ENCODE measurements around the gene ZNF462.
A peak's percentile ranks its signal among the peaks of the same experiment; 100 is the strongest.

ZNF462 gene

DNA sequence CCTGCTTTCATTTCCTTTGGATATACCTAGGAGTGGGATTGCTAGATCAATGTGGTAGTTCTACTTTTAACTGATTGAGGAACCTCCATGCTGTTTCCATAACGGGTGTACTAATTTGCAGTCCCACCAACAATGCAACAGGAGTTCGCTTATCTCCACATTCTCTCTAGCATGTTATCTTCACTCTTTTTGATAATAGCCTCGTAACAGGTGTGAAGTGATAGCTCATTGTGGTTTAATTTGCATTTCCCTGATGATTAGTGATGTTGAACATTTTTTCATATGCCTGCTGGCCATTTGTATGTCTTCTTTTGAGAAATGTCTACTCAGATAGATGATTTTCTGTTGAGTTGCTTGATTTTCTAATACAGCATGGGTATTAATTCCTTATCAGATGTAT lies 142.2 kb downstream of the ZNF462 start:
- DNase-seq (ENCODE audit: low spot score): no peak

GRCh38 chr9:107007402-107007801 lies 144.4 kb downstream of the ZNF462 start:
- DNase-seq (ENCODE audit: low spot score): no peak

- no peak for DNase-seq (ENCODE audit: low spot score)
These were observed 145.0 kb downstream of the ZNF462 start for GRCh38 chr9:107008011-107008410.

DNA sequence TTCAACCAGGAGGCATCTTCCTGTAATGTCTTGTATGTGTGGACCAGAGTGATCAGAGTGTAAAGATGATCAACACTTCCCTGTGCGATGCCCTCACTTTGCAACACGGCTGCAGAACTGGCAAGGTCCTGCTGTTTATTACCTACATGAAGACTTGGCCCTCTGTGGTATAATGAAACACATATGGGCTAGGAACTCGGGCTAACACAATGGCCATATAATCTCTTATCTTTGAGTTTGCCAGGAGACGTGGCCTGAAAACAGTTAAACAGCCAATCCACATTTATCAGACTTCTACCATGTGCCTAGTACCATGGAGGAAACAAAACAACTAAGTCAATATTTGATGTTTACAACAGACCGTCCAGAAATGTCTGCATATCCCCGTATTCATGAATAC lies 145.5 kb downstream of the ZNF462 start:
- DNase-seq (ENCODE audit: low spot score): no peak

GRCh38 chr9:107016383-107016782 lies 153.4 kb downstream of the ZNF462 start:
- no peak for DNase-seq (ENCODE audit: low spot score)

DNA sequence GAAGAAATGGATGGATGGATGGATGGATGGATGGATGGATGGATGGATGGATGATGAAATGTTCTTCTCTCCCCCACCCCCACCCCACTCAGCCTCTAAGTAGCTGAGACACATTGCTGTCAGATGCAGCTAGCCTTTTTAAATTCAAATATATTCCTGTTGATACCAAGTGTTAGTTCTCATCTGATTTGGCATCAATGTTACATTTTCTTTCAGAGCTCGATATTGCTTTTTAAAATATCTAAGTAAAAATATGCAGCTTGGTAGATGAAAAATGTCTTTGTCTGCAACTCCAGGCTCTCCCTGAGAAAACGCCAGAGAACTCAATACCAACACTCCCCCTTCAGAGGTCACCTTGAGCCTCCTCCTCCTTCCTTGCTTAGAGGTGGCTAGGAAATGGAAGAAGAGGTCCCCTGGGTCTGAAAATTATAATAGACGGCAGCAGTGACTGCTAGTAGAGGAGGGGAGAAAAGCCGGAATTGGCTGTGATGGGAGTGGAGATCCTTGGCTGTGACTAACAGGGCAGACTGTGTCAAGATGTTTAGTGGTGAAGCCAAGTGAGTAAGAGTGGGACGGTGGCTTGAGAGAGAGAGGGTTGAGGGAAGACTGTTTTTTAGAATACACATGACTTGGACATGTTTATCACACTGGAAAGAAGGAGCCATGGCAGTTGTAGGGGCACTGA lies 156.0 kb downstream of the ZNF462 start:
- no peak for DNase-seq (ENCODE audit: low spot score)

- peak; percentile 10 for DNase-seq (ENCODE audit: low spot score)
These were observed 157.1 kb downstream of the ZNF462 start for GRCh38 chr9:107020040-107020530.

DNA sequence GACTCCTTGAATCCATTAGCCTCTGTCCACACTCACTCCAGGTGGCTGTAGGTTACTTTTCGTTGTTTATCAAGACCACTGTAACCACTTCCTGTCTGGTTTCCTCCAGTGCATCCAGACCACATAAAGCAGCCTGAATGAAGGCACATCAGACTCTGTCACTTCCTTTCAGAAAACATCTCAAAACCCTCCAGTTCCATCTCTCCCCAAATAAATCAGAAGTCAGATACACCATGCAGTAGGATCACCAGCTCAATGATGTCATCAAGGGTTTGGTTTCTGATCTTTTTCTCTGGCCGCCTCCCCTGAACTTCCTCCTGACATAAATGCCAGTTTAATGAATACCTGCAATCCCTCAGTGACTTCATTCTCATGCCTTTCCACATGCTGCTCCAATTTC lies 161.2 kb downstream of the ZNF462 start:
- no peak for DNase-seq (ENCODE audit: low spot score)

DNA sequence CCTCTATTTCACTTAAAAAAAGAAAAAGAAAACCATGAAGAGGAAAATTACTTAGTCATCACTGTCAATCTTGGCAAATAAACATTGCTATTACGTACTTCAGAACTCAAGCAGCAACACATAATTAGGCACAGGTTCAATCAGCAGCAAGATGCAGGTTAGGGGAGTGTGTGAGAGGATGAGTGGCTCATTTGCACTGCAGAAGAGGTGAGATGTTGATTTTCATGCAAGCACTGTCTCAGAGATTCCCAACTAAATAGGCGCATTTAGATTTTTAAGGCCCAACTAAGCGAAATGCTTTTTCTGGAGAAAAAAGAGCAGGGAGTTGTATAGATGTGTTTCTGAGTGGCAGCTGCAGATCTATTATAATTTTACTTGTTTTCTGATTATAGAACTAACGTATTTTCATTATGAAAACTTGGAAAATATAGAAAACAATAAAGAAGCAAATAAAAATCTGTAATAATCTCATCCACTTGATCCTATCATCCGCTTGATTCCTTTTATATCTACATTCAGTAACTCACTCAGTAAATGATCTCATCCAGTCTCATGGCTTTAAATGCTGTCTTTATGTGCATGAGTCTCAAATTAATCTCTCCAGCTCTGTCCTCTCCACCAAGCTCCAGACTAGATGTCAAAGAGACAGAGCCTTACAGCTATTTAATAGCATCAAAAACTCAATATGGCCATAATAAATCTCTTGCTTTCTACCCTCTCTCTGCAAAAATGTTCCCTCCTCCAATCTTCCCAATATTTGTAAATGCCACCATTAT lies 162.5 kb downstream of the ZNF462 start:
- DNase-seq (ENCODE audit: low spot score): no peak

DNA sequence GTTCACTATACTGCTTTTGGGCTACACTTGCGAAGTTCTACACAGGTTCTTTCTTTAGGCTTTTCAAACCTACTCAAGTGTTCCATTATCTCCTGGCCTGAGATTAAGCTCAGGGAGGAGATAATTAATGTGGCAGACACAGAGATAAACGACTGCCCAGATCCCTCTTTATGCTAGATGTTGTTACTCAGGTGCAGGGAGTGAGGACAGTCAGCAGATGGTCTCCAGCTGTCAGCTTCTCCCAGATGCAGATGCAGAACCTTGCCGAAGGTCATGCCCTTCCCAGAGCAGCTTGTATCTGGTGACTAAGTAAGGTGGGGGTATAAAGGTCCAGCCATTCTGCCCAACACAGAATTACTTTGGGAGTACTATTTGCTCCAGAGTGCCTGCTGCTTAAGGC lies 166.2 kb downstream of the ZNF462 start:
- DNase-seq (ENCODE audit: low spot score): no peak

DNA sequence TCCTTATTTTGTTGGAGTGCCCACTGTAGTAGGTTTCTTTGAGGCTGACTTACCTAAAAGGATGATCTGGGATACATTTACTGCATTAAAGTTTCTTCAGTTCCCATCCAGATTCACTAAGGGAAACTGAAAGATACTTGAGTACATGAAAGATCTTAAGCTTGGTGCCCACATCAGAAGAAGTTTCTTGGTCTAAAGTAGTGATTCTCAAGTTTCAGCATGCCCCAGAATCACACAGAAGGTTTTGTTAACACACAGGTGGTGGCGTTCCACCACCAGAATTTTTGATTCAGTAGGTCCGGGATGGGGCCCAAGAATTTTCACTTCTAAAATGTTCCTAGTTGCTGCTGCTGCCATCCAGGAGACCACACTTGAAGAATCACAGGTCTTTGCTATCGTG lies 171.0 kb downstream of the ZNF462 start:
- DNase-seq (ENCODE audit: low spot score): no peak

- DNase-seq (ENCODE audit: low spot score): peak; percentile 16
These were observed 171.9 kb downstream of the ZNF462 start for GRCh38 chr9:107034831-107035230.

DNA sequence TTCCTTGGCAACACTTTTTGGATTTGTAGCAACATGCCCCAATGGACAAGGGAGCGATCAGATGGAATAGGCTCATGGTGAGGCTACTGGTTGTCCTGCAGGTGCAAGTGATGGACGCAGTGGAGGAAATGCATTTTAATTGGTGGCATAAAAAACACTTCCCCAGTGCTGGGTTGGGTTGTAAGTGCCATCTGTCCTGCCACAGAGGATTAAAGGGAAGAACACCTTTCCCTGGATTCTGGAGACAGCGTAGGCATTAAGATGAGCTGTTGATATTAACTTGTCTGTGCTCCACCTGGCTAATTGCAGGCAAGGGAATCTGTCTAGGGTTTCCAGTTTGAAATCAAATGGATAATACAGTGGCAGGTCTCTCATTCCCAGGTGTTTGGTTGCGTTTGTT lies 173.4 kb downstream of the ZNF462 start:
- DNase-seq (ENCODE audit: low spot score): no peak

GRCh38 chr9:107039542-107039941 lies 176.6 kb downstream of the ZNF462 start:
- DNase-seq (ENCODE audit: low spot score): peak; percentile 90

DNA sequence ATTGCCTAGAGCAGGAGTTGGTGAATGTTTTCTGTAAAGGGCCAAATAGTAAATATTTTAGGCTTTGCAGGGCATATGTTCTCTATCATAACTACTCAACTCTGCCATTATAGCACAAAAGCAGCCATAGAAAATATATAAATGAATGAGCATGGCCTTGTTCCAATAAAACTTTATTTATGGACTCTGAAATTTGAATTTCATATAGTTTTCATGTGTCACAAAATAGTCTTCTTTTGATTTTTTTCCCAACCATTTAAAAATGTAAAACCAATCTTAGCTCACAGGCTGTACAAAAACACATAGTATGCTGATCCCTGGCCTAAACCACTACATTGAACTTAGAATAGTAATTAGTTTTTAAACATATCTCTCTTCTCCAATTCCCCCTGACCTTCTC lies 179.6 kb downstream of the ZNF462 start:
- no peak for DNase-seq (ENCODE audit: low spot score)

- DNase-seq (ENCODE audit: low spot score): no peak
These were observed 180.9 kb downstream of the ZNF462 start for GRCh38 chr9:107043886-107044285.

GRCh38 chr9:107044872-107045271 lies 181.9 kb downstream of the ZNF462 start:
- no peak for DNase-seq (ENCODE audit: low spot score)

DNA sequence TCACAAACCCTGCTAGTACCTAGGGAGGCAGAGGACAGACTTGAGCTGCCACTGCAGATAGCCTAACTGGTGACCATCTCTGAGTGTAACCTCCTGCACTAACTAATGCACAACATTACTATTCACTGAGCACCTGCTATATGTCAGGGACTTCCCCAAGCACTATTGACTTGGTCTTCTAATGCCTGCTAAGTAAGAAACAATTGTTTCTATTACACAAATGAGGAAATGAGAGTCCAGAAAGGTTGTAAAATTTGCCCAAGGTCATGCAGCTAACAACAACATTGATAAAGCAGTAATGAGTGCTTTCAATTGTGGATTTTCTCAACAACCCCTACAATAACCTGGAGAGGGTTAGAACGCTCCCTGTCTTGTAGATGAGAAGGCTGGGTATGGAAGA lies 183.7 kb downstream of the ZNF462 start:
- DNase-seq (ENCODE audit: low spot score): no peak

- DNase-seq (ENCODE audit: low spot score): no peak
These were observed 186.3 kb downstream of the ZNF462 start for GRCh38 chr9:107049046-107049802.

- no peak for DNase-seq (ENCODE audit: low spot score)
These were observed 186.8 kb downstream of the ZNF462 start for GRCh38 chr9:107049803-107050184.

- no peak for DNase-seq (ENCODE audit: low spot score)
These were observed 188.4 kb downstream of the ZNF462 start for GRCh38 chr9:107051392-107051791.

- DNase-seq (ENCODE audit: low spot score): no peak
These were observed 191.2 kb downstream of the ZNF462 start for GRCh38 chr9:107054146-107054545.

GRCh38 chr9:107059220-107059619 lies 196.3 kb downstream of the ZNF462 start:
- DNase-seq (ENCODE audit: low spot score): no peak
